ENCODE results near the gene SEPTIN7. TPM values are rescaled to one million over a fixed set of nuclear protein-coding genes. Genes with fewer than 3 reads are reported as not detected.

SEPTIN7 gene
- total and polyA plus RNA-seq, 2 donors from 2014 or later, result 125 to 189 TPM

DNA sequence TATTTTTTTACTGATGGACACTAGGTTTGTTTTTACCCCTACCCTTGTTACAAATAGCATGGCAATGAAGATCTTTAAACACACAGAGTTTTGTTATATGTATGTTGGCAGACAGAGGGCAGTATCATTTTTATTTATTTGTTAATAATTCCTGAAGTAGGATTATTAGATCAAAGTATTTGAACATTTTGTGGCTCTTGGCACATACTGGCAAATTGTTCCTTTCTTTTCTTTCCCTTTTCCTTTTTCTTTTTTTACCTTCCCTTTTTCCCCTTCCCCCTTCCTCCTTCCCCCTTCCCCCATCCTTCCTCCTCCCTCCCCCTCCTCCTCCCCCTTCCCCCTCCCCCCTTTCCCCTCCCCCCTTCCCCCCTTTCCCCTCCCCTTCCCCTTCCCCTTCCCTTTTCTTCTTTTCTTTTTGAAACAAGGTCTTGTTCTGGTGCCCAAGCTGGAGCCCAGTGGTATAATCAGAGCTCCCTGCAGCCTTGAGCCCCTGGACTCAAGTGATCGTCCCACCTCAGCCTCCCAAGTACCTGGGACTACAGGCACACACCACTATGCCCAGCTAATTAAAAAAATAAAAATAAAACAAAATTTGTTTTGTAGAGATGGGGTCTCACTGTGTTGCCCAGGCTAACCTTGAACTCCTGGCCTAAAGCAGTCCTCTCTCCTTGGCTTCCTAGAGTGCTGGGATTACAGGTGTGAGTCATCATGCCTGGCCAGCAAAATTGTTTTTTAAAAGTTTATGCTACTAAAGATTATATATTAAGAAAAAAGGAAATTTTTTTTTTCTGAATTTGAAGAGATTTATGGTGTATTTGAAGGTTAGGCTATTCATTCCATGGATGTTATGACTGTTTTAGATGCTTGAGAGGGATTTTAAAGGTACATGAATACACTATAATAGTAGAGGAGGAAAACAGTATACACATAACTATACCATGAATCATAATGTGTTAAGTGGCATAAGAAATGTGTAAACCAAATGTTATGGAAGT lies 39.3 kb downstream of the SEPTIN7 start:
- TF ChIP-seq, protein P1, sequence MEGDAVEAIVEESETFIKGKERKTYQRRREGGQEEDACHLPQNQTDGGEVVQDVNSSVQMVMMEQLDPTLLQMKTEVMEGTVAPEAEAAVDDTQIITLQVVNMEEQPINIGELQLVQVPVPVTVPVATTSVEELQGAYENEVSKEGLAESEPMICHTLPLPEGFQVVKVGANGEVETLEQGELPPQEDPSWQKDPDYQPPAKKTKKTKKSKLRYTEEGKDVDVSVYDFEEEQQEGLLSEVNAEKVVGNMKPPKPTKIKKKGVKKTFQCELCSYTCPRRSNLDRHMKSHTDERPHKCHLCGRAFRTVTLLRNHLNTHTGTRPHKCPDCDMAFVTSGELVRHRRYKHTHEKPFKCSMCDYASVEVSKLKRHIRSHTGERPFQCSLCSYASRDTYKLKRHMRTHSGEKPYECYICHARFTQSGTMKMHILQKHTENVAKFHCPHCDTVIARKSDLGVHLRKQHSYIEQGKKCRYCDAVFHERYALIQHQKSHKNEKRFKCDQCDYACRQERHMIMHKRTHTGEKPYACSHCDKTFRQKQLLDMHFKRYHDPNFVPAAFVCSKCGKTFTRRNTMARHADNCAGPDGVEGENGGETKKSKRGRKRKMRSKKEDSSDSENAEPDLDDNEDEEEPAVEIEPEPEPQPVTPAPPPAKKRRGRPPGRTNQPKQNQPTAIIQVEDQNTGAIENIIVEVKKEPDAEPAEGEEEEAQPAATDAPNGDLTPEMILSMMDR (IDR thresholded peaks at IDR 0.05; ENCODE audit: borderline replicate concordance, extremely low read depth, insufficient read depth), result no peak
- no peak overlapping the region for H3K27ac ChIP-seq (ENCODE audit: low read depth in 2 of 2, low read length in 2 of 2)
- no peaks in the 10 kb centered on the region for H3K27me3 ChIP-seq (ENCODE audit: control insufficient read depth, insufficient read depth, low read length)
- intact Hi-C loops (cut with DNase I), result no loop called here
- no peak for FAIRE-seq
- H3K4me3 ChIP-seq (ENCODE audit: low read length in 3 of 3), result no peak overlapping the region
- H3K4me1 ChIP-seq (ENCODE audit: control insufficient read depth in 2 of 3, insufficient read depth in 2 of 3, low read depth in 1 of 3, low read length in 3 of 3), result no peaks in the 10 kb centered on the region
- H3K9me3 ChIP-seq (ENCODE audit: control insufficient read depth in 2 of 3, insufficient read depth in 1 of 3, low read length in 3 of 3), result no peaks in the 10 kb centered on the region
- H3K36me3 ChIP-seq (ENCODE audit: control insufficient read depth in 2 of 3, insufficient read depth in 3 of 3, low read length in 3 of 3), result no peaks in the 10 kb centered on the region
- no peak for DNase-seq
- H3K9ac ChIP-seq (ENCODE audit: low read length in 3 of 3), result no peak overlapping the region

- Histone ChIP-seq H3K9ac (ENCODE audit: low read length in 3 of 3) (no peak overlapping the region), H3K36me3 (ENCODE audit: control insufficient read depth in 2 of 3, insufficient read depth in 3 of 3, low read length in 3 of 3) (no peaks in the 10 kb centered on the region), H3K27me3 (ENCODE audit: control insufficient read depth, insufficient read depth, low read length) (no peaks in the 10 kb centered on the region), H3K4me3 (ENCODE audit: low read length in 3 of 3) (no peak overlapping the region), H3K9me3 (ENCODE audit: control insufficient read depth in 2 of 3, insufficient read depth in 1 of 3, low read length in 3 of 3) (no peaks in the 10 kb centered on the region), H3K4me1 (ENCODE audit: control insufficient read depth in 2 of 3, insufficient read depth in 2 of 3, low read depth in 1 of 3, low read length in 3 of 3) (peaks cover 0 to 3% (median 0%) of the 10 kb centered on the region in 3 donors), H3K27ac (ENCODE audit: low read depth in 2 of 2, low read length in 2 of 2) (no peak overlapping the region)
- no peak for DNase-seq
- TF ChIP-seq, protein P1 (IDR thresholded peaks at IDR 0.05; ENCODE audit: borderline replicate concordance, extremely low read depth, insufficient read depth), result no peak
- FAIRE-seq, result no peak
- intact Hi-C loops (cut with DNase I), result no loop called here
Measured at GRCh38 chr7:35846816-35847412, 46.1 kb downstream of the SEPTIN7 start.

DNA sequence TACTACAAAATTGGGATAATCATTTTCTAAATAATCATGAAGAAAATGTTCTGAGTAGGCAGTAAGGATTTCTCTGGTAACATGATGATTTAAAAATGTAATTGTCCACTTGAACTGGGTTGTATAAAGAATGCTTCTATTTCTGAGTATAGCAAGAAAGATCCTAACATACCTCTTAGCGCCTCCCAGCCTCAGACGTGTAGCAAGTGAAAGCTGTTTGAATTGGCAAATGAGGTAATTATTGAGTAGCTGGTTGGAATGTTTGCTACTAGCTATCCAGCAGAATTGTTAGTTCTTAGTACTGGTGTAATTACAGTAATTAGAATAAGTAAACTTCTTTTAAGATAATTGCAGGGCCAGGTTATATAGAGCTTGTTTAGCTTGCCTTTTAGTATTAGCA lies 47.9 kb downstream of the SEPTIN7 start:
- DNase-seq (no peak), FAIRE-seq (no peak)
- Histone ChIP-seq H3K27me3 (ENCODE audit: control insufficient read depth, insufficient read depth, low read length) (no peaks in the 10 kb centered on the region), H3K9ac (ENCODE audit: low read length in 3 of 3) (no peak overlapping the region), H3K27ac (ENCODE audit: low read depth in 2 of 2, low read length in 2 of 2) (no peak overlapping the region), H3K36me3 (ENCODE audit: control insufficient read depth in 2 of 3, insufficient read depth in 3 of 3, low read length in 3 of 3) (no peaks in the 10 kb centered on the region), H3K9me3 (ENCODE audit: control insufficient read depth in 2 of 3, insufficient read depth in 1 of 3, low read length in 3 of 3) (no peaks in the 10 kb centered on the region), H3K4me1 (ENCODE audit: control insufficient read depth in 2 of 3, insufficient read depth in 2 of 3, low read depth in 1 of 3, low read length in 3 of 3) (peaks cover 0 to 3% (median 0%) of the 10 kb centered on the region in 3 donors), H3K4me3 (ENCODE audit: low read length in 3 of 3) (no peak overlapping the region)
- TF ChIP-seq, protein P1 (IDR thresholded peaks at IDR 0.05; ENCODE audit: borderline replicate concordance, extremely low read depth, insufficient read depth), result no peak
- intact Hi-C loops (cut with DNase I), result no loop called here

Data from kidney (tissue), 14 donors.